ENCODE measurements around the gene RGS3.

Gene RGS3

GRCh38 chr9:113513111-113513510, 49.6 kb downstream of the RGS3 start:
- H3K4me3 ChIP-seq (ENCODE audit: low read depth, low read length), result no peak overlapping the region

DNA sequence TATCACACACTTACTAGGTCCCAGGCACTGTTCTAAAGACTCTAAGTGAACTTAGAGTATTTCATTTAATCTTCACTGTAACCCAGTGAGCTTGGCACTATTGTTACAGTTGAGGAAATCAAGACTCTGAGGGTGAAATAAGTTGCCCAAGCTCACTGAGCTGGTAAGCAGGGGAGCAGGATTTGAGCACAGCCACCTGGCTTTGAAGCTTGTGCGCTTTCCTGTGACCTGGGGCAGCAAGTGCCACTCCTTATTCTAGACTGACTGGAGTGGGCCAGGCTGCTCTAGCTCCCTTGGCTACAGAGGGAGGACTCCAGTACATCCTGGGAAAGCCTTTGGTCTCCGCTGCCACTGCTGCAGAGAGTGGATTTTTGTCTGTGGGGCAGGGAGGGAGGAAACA, 50.0 kb downstream of the RGS3 start:
- no peak overlapping the region for H3K4me3 ChIP-seq (ENCODE audit: low read depth, low read length)
- no peak for TF ChIP-seq CTCF (IDR thresholded peaks at IDR 0.05; ENCODE audit: insufficient read depth, low read depth, low read length, missing control alignments)
- DNase-seq (ENCODE audit: low read depth), result no peak

More at GRCh38 chr9:113513111-113513510, 49.6 kb downstream of the RGS3 start:
- no peak for DNase-seq (ENCODE audit: low read depth)
- no peak for TF ChIP-seq CTCF (IDR thresholded peaks at IDR 0.05; ENCODE audit: insufficient read depth, low read depth, low read length, missing control alignments)

GRCh38 chr9:113514061-113514460, 50.5 kb downstream of the RGS3 start:
- DNase-seq (ENCODE audit: low read depth), result no peak
- TF ChIP-seq CTCF (IDR thresholded peaks at IDR 0.05; ENCODE audit: insufficient read depth, low read depth, low read length, missing control alignments), result no peak
- no peak overlapping the region for H3K4me3 ChIP-seq (ENCODE audit: low read depth, low read length)

- no peak for TF ChIP-seq CTCF (IDR thresholded peaks at IDR 0.05; ENCODE audit: insufficient read depth, low read depth, low read length, missing control alignments)
- DNase-seq (ENCODE audit: low read depth), result no peak
- no peak overlapping the region for H3K4me3 ChIP-seq (ENCODE audit: low read depth, low read length)
Observed at GRCh38 chr9:113514748-113515147, 51.2 kb downstream of the RGS3 start.

- TF ChIP-seq CTCF (IDR thresholded peaks at IDR 0.05; ENCODE audit: insufficient read depth, low read depth, low read length, missing control alignments), result no peak
- H3K4me3 ChIP-seq (ENCODE audit: low read depth, low read length), result no peak overlapping the region
- no peak for DNase-seq (ENCODE audit: low read depth)
Observed at GRCh38 chr9:113515862-113516261, 52.3 kb downstream of the RGS3 start.

- peak; percentile 97 for DNase-seq (ENCODE audit: low read depth)
- H3K4me3 ChIP-seq (ENCODE audit: low read depth, low read length), result peak overlapping the region; percentile 65
Observed at GRCh38 chr9:113516840-113517577, 53.5 kb downstream of the RGS3 start.

More at GRCh38 chr9:113516840-113517577, 53.5 kb downstream of the RGS3 start:
- TF ChIP-seq CTCF (IDR thresholded peaks at IDR 0.05; ENCODE audit: insufficient read depth, low read depth, low read length, missing control alignments), result no peak
